ENCODE measurements around the gene KIF26B.

The KIF26B gene

DNA sequence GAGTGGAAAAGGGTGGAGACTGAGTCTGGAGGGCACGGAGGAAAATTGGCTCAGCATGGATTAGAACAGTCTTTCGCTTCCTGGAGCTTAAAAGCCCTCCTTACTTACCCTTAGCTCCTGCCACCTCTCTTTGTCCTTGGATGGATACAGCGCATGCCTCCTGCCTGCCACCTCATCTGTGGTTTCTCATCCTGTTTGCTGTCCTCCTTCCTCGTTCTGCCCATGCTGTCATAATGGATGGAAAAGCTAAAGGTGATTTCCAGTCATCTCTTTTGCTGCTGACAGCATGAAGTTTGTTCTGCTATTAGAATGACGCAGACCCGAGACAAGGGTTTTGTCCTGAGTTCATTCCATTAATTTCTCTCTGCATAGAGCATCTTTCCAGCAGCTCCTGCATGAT, 425.9 kb downstream of the KIF26B start:
- DNase-seq = no peak
- in situ Hi-C loops (cut with MboI; ENCODE audit: low pct_unique_long_range_greater_than_20kb, low sequenced_read_pairs) = no loop called here

- no peak for DNase-seq
- in situ Hi-C loops (cut with MboI; ENCODE audit: low pct_unique_long_range_greater_than_20kb, low sequenced_read_pairs) = no loop called here
Observed at GRCh38 chr1:245582026-245582425, 427.2 kb downstream of the KIF26B start.

DNA sequence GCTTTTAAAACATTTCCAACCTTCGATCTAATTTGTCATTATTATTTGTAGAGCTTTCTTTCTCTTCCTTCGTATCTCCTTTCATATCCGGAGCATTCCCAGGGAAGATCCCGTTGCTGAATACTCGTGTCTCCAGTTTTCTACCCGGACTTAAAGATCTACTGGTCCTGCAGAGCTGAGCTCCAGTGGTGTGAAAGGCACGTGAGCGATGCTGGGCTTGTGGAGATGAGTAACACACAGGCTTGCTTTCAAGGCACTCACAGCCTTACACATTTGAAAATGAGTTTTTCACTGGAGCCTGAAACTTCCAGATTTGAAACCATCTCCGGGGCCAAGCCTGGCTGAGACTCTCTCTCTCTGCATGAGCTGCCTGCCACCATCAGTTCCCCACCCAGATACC, 428.3 kb downstream of the KIF26B start:
- in situ Hi-C loops (cut with MboI; ENCODE audit: low pct_unique_long_range_greater_than_20kb, low sequenced_read_pairs) = no loop called here
- no peak for DNase-seq

DNA sequence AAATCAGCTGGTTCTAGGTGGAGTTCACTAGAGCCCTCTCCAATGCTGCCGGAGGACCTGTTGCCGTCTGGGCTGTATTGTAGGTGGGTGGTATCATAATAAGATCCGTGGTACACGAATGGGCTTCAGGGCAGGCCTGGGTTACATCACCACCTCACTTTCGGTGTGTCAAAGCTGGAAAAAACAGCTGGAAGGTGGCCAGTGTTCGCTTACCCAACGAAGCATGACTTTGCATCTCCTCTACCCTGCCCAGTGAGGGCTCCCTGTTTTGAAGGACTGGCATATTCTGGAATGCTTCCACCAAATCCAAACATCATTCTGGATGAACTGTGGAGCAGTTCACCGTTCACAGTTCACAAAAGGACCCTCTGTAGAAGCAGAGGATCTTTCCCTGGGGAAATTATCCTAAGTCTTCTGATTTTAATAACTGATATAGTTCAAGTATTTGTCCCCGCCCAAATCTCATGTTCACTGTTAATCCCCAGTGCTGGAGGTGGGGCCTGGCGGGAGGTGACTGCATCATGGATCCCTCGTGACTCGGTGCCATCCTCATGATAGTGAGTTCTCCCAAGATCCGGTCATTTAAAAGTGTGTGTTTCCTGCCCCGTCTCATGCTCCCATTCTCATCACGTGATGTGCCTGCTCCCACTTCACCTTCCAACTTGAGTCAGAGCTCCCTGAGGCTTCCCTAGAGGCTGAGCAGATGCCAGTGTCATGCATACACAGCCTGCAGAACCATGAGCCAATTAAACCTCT, 429.0 kb downstream of the KIF26B start:
- no peak for DNase-seq

DNA sequence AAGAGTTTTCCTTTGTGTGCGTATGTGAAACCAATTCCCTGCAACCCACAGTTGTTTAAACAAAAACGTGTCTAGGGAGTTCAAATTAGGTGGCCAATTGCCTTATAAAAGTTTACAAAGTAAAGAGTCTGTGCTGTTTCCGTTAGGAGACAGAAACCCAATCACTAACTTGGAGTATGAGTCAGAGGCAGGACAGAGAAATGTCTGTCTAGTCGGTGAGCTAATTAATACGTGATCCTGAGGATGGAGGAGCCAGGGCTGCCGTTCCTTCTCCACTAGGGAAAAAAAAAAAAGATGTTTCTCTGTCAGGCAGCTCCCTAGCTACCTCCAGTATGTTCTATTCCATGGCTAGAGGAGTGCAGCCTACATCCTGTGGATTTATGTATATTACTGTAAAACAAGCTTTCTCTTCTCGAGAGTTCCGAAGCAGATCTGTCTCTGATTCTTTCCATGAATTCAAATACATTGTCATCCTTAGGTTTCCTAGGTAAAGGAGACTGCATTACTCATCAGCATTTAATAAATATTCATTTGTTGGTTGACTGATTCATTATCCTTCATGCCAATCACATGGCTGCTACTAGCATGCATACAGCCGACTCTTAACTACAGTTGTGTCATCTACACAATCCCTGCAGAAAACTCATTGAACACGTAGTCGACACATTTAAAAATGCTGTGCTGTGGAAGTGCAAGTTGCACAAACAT, 430.6 kb downstream of the KIF26B start:
- DNase-seq = no peak
- in situ Hi-C loops (cut with MboI; ENCODE audit: low pct_unique_long_range_greater_than_20kb, low sequenced_read_pairs) = no loop called here

More for the DNA sequence above, 429.0 kb downstream of the KIF26B start:
- in situ Hi-C loops (cut with MboI; ENCODE audit: low pct_unique_long_range_greater_than_20kb, low sequenced_read_pairs) = no loop called here

GRCh38 chr1:245587435-245588115, 432.8 kb downstream of the KIF26B start:
- DNase-seq = no peak
- in situ Hi-C loops (cut with MboI; ENCODE audit: low pct_unique_long_range_greater_than_20kb, low sequenced_read_pairs) = no loop called here

- in situ Hi-C loops (cut with MboI; ENCODE audit: low pct_unique_long_range_greater_than_20kb, low sequenced_read_pairs) = no loop called here
- no peak for DNase-seq
Observed at GRCh38 chr1:245588116-245588639, 433.4 kb downstream of the KIF26B start.

- DNase-seq = no peak
- in situ Hi-C loops (cut with MboI; ENCODE audit: low pct_unique_long_range_greater_than_20kb, low sequenced_read_pairs) = no loop called here
Observed at GRCh38 chr1:245589316-245589715, 434.5 kb downstream of the KIF26B start.

GRCh38 chr1:245589906-245590305, 435.1 kb downstream of the KIF26B start:
- DNase-seq = no peak
- in situ Hi-C loops (cut with MboI; ENCODE audit: low pct_unique_long_range_greater_than_20kb, low sequenced_read_pairs) = no loop called here

DNA sequence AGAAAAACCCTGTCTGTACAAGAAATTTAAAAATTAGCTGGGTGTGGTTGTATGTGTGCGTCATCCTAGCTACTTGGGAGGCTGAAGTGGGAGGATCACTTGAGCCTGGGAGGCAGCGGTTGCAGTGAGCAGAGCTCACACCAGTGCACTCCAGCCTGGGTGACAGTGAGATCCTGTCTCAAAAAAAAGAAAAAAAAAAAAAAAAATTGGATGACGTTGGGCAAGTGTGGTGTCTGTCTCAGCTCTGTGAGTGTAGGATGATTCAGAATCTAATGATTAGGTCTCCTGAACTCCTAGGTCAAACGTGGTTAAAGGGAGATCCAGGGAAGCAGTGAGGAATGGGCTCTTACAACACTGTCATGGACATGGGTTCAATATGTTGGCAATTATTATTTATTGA, 435.9 kb downstream of the KIF26B start:
- in situ Hi-C loops (cut with MboI; ENCODE audit: low pct_unique_long_range_greater_than_20kb, low sequenced_read_pairs) = no loop called here
- no peak for DNase-seq

DNA sequence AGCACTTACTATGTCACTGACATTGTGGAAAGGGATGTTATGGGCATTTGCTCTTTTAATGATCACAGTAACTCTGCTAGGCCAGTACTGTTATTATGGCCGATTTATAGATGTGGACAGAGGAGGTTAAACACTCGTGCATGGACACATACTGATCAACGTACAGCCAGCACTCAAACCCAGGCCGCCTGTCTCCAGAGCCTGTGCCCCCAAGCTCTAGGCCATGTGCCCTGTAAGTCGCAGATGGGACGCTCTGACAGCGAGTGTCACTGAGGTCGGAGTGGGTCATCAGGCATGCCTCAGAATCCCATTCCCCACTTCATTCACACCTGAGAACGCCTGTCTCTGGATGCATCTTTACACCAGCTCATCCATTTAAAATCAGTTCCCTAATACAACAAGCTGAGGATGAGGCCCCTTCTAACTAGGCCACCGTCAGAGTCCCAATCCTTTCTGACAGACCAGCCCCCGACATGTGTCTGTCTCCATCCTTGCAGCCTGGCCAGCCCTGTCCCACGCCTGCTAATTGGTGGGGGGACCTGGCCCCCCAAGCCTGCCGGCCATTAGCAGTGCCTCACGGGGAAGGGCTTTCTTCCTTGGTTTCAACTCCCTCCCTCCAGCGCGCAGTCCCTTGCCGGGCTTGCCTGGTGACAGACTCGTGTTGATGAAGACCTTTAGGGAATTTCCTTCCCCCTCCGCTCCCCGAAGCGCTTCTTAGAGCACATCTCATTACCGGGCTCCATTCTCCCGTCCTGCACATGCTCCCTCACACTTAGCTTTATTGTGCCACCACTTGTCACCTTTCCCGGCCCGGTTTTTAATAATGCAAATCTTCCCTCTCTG, 436.8 kb downstream of the KIF26B start:
- DNase-seq = no peak
- in situ Hi-C loops (cut with MboI; ENCODE audit: low pct_unique_long_range_greater_than_20kb, low sequenced_read_pairs) = no loop called here

DNA sequence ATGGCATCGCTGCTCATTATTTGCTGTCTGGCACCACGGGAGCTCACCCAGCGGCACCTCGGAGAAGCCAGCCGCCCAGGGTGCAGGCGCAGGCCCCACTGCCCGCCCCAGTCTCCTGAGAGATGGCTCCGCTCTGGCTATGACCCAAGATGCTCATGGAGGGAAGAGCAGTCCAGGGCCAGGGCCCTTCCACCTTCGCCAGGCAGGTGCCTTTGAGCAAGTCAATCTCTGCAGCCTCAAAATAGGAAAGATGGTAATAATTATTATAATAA, 437.3 kb downstream of the KIF26B start:
- in situ Hi-C loops (cut with MboI; ENCODE audit: low pct_unique_long_range_greater_than_20kb, low sequenced_read_pairs) = no loop called here
- DNase-seq = no peak

DNA sequence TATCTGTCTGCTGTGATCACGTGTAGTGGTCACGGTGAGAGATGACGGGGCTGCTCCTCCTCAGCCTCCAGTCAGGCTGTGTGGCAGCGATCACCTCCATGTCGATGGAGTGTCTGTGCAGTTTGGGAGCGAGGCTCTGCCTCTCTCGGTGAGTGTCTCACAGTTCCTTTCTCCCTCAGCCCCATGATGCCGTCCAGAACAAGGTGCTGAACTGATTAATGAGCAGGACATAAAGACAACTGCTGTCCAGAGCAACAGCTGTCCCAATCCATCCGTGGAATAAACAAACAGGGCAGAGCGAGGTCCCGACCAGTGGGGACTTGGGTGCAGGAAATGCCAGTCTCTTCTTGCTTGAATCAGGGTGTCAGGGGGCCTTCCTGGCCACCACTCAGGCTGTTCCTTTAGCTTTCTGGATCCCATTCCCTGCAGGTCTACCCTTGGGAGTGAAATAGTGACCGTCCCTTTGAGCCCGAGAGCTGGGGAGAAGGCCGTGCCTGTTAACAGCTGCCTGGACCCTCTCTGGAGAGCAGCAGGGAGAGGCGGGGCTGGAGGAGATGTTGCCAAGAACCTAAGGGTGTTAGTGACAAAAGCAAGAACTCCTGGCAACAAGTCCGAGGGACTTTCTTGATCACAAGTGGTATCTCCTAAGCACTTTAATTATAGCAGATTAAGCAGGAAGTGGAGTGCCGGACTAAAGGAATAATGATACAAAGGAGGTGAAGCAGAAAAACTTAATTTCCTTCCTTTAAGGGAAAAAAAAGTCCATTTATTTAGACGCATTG, 443.9 kb downstream of the KIF26B start:
- no peak for DNase-seq
- in situ Hi-C loops (cut with MboI; ENCODE audit: low pct_unique_long_range_greater_than_20kb, low sequenced_read_pairs) = no loop called here

GRCh38 chr1:245599371-245600174, 444.8 kb downstream of the KIF26B start:
- in situ Hi-C loops (cut with MboI; ENCODE audit: low pct_unique_long_range_greater_than_20kb, low sequenced_read_pairs) = no loop called here
- DNase-seq = peak; percentile 5

GRCh38 chr1:245600658-245601057, 445.9 kb downstream of the KIF26B start:
- DNase-seq = no peak
- in situ Hi-C loops (cut with MboI; ENCODE audit: low pct_unique_long_range_greater_than_20kb, low sequenced_read_pairs) = no loop called here

GRCh38 chr1:245603311-245603865, 448.6 kb downstream of the KIF26B start:
- in situ Hi-C loops (cut with MboI; ENCODE audit: low pct_unique_long_range_greater_than_20kb, low sequenced_read_pairs) = no loop called here
- DNase-seq = no peak

GRCh38 chr1:245604979-245605378, 450.2 kb downstream of the KIF26B start:
- in situ Hi-C loops (cut with MboI; ENCODE audit: low pct_unique_long_range_greater_than_20kb, low sequenced_read_pairs) = no loop called here
- no peak for DNase-seq

Measured in KBM-7 (cell line).